PC-3 (cell line): ENCODE results near the gene FOXD4L3. TPM values are rescaled to one million over a fixed set of nuclear protein-coding genes. Genes with fewer than 3 reads are reported as not detected.
"Not testable (repeated sequence)": the region's sequence is repeated elsewhere in the genome, so short reads cannot be mapped to it uniquely, and the experiment has no call there.

Source experiments
- ATAC-seq: fragments of 200-7000 bp; cut with Tn5 transposase; 2 replicates; pipeline ENCODE4 v1.9.1; 2020; ENCODE audit warnings: mild to moderate bottlenecking, moderate library complexity
- BruUV-seq: library from RNA; stranded (reverse); fragments of 400-500 nt; replicated peaks from 2 replicates; lab custom pipeline; 2021; lab: Mats Ljungman, UMichigan
- CTCF ChIA-PET: fragments of 300-600 bp; sonication (Branson Sonifier 250); formaldehyde crosslinking; loops from one replicate; lab custom pipeline; 2022; ENCODE audit warnings: antibody characterized with exemption; lab: Charles Lee
- POLR2A ChIA-PET: fragments of 300-600 bp; sonication (Branson Sonifier 250); formaldehyde crosslinking; loops from one replicate; lab custom pipeline; 2022; ENCODE audit warnings: antibody characterized with exemption; ENCODE audit not compliant: unreplicated experiment; lab: Charles Lee
- DNase-seq: peaks from one replicate; pipeline ENCODE4 v3.0.0-alpha.2; 2015
- H2AFZ ChIP-seq: fragments of 300-600 bp; sonication (generic); 2 replicates; pipeline ENCODE4 v1.6.0; 2016; ENCODE audit warnings: antibody characterized with exemption, low read length
- H3F3A ChIP-seq: fragments of 300-600 bp; sonication (generic); one replicate; pipeline ENCODE4 v1.6.0; 2017; ENCODE audit warnings: antibody characterized with exemption, low read length, control low read depth, mild to moderate bottlenecking; ENCODE audit not compliant: unreplicated experiment
- H3K27ac ChIP-seq: fragments of 300-600 bp; sonication (generic); 2 replicates; pipeline ENCODE4 v1.5.1; 2016; ENCODE audit warnings: mild to moderate bottlenecking, low read length
- H3K27me3 ChIP-seq: fragments of 300-600 bp; sonication (generic); 2 replicates; pipeline ENCODE4 v1.6.1; 2016; ENCODE audit warnings: low read length, mixed read lengths
- H3K36me3 ChIP-seq: fragments of 300-600 bp; sonication (generic); 2 replicates; pipeline ENCODE4 v1.6.1; 2016; ENCODE audit warnings: low read depth, mixed run types, low read length, mixed read lengths
- H3K4me1 ChIP-seq: fragments of 300-600 bp; sonication (generic); 2 replicates; pipeline ENCODE4 v1.5.1; 2016; ENCODE audit warnings: low read length; ENCODE audit not compliant: insufficient read depth
- H3K4me2 ChIP-seq: fragments of 300-600 bp; sonication (generic); 2 replicates; pipeline ENCODE4 v1.6.0; 2016; ENCODE audit warnings: low read length
- H3K4me3 ChIP-seq: fragments of 300-600 bp; sonication (generic); 2 replicates; pipeline ENCODE4 v1.5.1; 2016; ENCODE audit warnings: mild to moderate bottlenecking, low read length, mixed read lengths
- H3K79me2 ChIP-seq: fragments of 300-600 bp; sonication (generic); 2 replicates; pipeline ENCODE4 v1.6.1; 2017; ENCODE audit warnings: low read length, mixed read lengths
- H3K9ac ChIP-seq: fragments of 300-600 bp; sonication (generic); 2 replicates; pipeline ENCODE4 v1.6.0; 2016; ENCODE audit warnings: mild to moderate bottlenecking, low read length
- H3K9me2 ChIP-seq: fragments of 300-600 bp; sonication (generic); replicated peaks from 2 replicates; pipeline ENCODE4 v1.6.1; 2016; ENCODE audit warnings: mixed run types, low read length, mixed read lengths
- H3K9me3 ChIP-seq: fragments of 300-600 bp; sonication (generic); 2 replicates; pipeline ENCODE4 v1.6.1; 2016; ENCODE audit warnings: low read length, mixed read lengths
- H4K20me1 ChIP-seq: fragments of 300-600 bp; sonication (generic); 2 replicates; pipeline ENCODE4 v1.6.1; 2016; ENCODE audit warnings: low read length, mixed read lengths
- intact Hi-C: fragments of 100-400 bp; cut with micrococcal nuclease; formaldehyde crosslinking; loops from 2 replicates; pipeline ENCODE4 v1.9.0; 2023
- total RNA-seq: library from RNA; depleted of rRNA; stranded (reverse); fragments of >200 nt; gene quantifications from 2 replicates; pipeline ENCODE4 v1.2.3, GENCODE V29; 2014

Gene FOXD4L3
- total RNA-seq, 1 experiment from 2014 or later: not detected

DNA sequence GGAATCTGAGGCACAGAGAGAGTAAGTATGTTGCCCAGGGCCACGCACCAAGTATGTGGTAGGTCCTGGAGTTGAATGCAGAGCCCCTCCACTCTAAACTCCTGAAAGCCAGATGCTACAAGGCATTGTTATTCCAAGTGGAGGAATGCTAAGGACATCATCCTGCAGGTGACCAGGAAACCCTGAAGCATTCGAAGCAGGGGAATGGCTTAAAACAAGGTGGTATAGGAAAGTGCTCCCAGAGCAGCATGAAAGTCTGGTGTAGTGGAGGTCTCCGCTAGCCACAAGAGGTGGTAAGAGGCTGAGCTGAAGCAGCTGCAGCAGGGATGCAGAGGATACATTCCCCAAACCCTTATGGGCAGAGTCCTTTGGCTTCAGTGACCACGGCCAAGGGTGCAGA is 26.4 kb downstream of the FOXD4L3 start:
- H3K36me3 ChIP-seq, CTCF ChIA-PET, H3K79me2 ChIP-seq, intact Hi-C loops, H3K9ac ChIP-seq, H3K9me2 ChIP-seq, BruUV-seq, H3K27me3 ChIP-seq, H3K4me2 ChIP-seq, H3K4me3 ChIP-seq, H2AFZ ChIP-seq, H3K27ac ChIP-seq, ATAC-seq, H3K4me1 ChIP-seq, H4K20me1 ChIP-seq, POLR2A ChIA-PET, H3F3A ChIP-seq, DNase-seq, H3K9me3 ChIP-seq: not testable (repeated sequence)

DNA sequence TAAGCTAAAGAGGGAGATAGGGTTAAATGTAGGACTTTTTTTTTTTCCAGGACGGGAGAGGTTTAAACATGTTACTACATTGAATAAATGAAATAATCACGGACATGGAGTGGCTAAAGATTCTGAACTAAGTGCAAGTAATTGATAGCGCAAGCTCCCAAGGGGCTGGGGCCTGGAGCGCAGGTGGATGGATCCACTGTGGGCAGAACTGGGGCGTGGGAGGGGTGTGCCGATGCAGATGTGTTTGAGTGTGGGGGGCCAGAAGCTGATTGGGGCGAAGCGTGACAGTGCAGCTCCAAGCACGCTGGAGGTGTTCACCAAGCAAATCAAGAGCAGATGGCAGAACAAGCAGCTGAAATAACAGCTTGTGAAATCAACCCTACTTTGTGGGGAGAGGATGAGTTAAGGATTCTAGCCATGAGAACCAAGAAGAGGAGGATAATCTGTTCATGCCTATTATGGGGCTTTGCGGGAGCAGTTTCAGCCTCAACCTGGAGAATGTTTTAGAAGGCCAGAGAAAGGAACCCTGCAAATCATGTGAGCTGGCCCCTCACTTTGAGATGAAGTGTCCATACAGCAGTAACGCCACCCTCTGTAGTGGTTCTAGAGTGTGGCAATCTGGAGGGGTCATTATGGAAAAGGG is 28.0 kb downstream of the FOXD4L3 start:
- H3K27me3 ChIP-seq, H3K4me2 ChIP-seq, CTCF ChIA-PET, H3K9me2 ChIP-seq, H3K9ac ChIP-seq, H3K79me2 ChIP-seq, ATAC-seq, H3K27ac ChIP-seq, H4K20me1 ChIP-seq, H3F3A ChIP-seq, H3K9me3 ChIP-seq, H3K4me3 ChIP-seq, H3K4me1 ChIP-seq, intact Hi-C loops, BruUV-seq, H3K36me3 ChIP-seq, H2AFZ ChIP-seq, POLR2A ChIA-PET, DNase-seq: not testable (repeated sequence)

DNA sequence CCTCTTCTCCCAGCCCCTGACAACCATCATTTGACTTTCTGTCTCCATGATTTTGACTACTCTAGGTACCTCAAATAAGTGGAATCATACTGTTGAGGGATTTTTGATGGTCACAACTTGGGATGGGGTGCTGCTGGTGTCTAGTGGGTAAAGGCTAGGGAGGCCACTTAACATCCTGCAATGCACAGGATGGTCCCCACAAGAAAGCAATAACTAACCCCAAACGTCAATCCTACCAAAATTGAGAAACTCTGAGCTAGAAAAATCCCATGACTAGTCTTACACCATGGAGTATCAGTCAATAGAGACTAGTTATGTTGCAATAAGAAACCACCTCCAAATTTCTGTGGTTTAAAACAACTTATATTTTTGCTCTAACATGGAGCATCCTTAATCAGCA is 29.5 kb downstream of the FOXD4L3 start:
- H3K4me1 ChIP-seq, H4K20me1 ChIP-seq, DNase-seq, H3F3A ChIP-seq, H3K4me2 ChIP-seq, H3K9ac ChIP-seq, ATAC-seq, H3K9me3 ChIP-seq, H3K27ac ChIP-seq, H3K27me3 ChIP-seq, BruUV-seq, CTCF ChIA-PET, POLR2A ChIA-PET, H3K9me2 ChIP-seq, H3K79me2 ChIP-seq, intact Hi-C loops, H3K4me3 ChIP-seq, H2AFZ ChIP-seq, H3K36me3 ChIP-seq: not testable (repeated sequence)

DNA sequence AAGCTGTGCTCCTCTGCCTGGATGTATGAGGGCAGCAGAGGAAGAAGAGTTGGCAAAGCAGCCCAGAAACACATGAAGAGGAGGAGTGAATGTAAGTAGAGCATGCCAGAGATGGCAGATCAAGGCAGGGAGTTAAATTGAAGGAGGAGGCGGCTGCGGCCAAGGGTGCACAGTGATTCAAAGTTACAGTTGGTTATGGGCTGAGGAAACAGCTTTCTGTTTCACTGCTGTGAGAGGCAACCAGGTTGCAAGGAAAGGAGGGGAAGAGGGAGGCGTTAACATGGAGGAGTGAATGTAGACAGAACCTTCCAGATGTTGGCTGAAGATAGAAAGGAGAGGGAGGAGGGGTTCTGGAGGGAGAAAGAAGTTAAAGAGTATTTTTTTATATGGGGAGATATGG is 33.3 kb downstream of the FOXD4L3 start:
- H3K4me3 ChIP-seq: not testable (repeated sequence)

DNA sequence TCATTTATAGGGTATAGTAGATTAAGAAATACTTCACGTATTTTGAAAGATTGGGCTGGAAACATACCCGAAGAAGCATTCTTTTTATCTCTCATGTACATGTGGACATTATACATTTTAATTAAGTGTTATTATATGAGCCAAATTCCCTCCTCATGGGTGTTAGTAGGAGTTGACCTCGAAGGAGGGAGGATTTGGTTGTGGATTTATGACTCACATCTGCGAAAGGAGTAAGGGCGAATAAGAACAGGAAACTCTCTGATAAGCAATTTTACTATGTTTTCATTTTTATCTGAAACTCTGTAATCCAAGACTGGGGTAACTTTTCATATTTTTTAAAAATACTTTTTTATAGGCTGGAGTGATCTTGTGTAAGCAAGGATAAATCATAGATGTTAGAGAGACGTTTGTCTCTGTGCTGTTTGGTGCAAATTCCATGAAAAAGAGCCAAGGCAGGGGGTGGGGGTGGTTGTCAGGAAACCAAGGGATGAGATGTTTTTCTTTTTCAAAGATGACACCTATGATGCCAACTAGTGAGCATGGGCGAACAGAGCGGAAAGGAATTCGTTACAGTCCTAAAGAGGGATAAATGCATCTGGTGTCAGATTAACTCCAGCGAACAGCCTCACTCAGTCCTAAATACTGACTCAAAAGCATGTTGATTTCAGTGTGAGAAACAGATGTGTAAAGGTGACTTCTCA is 34.1 kb downstream of the FOXD4L3 start:
- H3K9me3 ChIP-seq, H4K20me1 ChIP-seq, BruUV-seq, intact Hi-C loops, H3K4me2 ChIP-seq, H3K27ac ChIP-seq, CTCF ChIA-PET, H2AFZ ChIP-seq, POLR2A ChIA-PET, H3K4me1 ChIP-seq, H3K79me2 ChIP-seq, H3K27me3 ChIP-seq, H3K4me3 ChIP-seq, H3K9me2 ChIP-seq, H3K36me3 ChIP-seq, H3K9ac ChIP-seq, DNase-seq, H3F3A ChIP-seq: not testable (repeated sequence)
- peak; percentile 71 for ATAC-seq

More for the DNA sequence above, 33.3 kb downstream of the FOXD4L3 start:
- H2AFZ ChIP-seq, BruUV-seq, POLR2A ChIA-PET, ATAC-seq, H3K27ac ChIP-seq, H3F3A ChIP-seq, DNase-seq, H3K4me2 ChIP-seq, H3K9me2 ChIP-seq, H3K79me2 ChIP-seq, H3K36me3 ChIP-seq, H4K20me1 ChIP-seq, CTCF ChIA-PET, H3K27me3 ChIP-seq, H3K9me3 ChIP-seq, H3K4me1 ChIP-seq, H3K9ac ChIP-seq, intact Hi-C loops: not testable (repeated sequence)

DNA sequence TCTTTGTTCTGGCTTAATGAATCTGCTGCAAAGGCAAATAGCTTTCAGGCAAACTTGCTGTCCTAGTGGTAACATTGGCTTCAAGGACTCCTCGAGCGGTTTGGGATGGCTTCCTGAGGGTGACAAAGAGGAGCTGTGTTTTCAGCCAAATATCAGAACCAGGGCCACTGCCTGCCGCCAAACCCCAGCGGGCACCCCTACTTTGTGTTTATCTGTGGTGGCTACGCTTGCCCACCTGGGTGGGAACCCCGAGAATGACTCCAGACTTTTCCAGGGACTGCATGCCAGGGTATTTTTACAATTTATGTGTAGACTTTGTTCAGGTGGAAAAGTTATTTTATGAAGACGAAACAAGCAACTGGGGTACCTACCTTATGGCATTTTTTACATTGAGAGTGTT is 35.3 kb downstream of the FOXD4L3 start:
- H3K4me3 ChIP-seq, H3K9me2 ChIP-seq, DNase-seq, H4K20me1 ChIP-seq, CTCF ChIA-PET, intact Hi-C loops, H3K4me1 ChIP-seq, BruUV-seq, H3K36me3 ChIP-seq, H3K4me2 ChIP-seq, ATAC-seq, H3K9me3 ChIP-seq, H2AFZ ChIP-seq, H3F3A ChIP-seq, H3K9ac ChIP-seq, H3K27ac ChIP-seq, H3K79me2 ChIP-seq, H3K27me3 ChIP-seq, POLR2A ChIA-PET: not testable (repeated sequence)
